ENCODE measurements around the gene ITGA1. TPM values are rescaled to one million over a fixed set of nuclear protein-coding genes. Genes with fewer than 3 reads are reported as not detected.

ITGA1 gene
- polyA plus RNA-seq, 1 experiment = 148 TPM

- H3K4me3 ChIP-seq (ENCODE audit: low read depth, low read length) = no peak overlapping the region
- H3K27ac ChIP-seq (ENCODE audit: low read depth, low read length) = no peak overlapping the region
- DNase-seq (ENCODE audit: low read depth, low spot score) = no peak
- ChIA-PET POLR2A (no interaction called here), CTCF (no interaction called here)
- H3K27me3 ChIP-seq (ENCODE audit: control insufficient read depth, insufficient read depth, low read length) = no peaks in the 10 kb centered on the region
- H3K9me3 ChIP-seq (ENCODE audit: control insufficient read depth, insufficient read depth, low read length) = no peaks in the 10 kb centered on the region
- no peak for TF ChIP-seq CTCF (IDR thresholded peaks at IDR 0.05; ENCODE audit: low read depth, low read length)
Observed at GRCh38 chr5:52849544-52849943, 61.8 kb downstream of the ITGA1 start.

- peak overlapping the region; percentile 53 for H3K27ac ChIP-seq (ENCODE audit: low read depth, low read length)
- ChIA-PET CTCF (no interaction called here), POLR2A (interaction anchor here (1.2 kb wide), 1 partner anchor 54 kb away, joined by 4 read pairs; no protein-coding TSS in a partner anchor)
- H3K9me3 ChIP-seq (ENCODE audit: control insufficient read depth, insufficient read depth, low read length) = no peaks in the 10 kb centered on the region
- no peaks in the 10 kb centered on the region for H3K27me3 ChIP-seq (ENCODE audit: control insufficient read depth, insufficient read depth, low read length)
- H3K4me3 ChIP-seq (ENCODE audit: low read depth, low read length) = no peak overlapping the region
- peak; percentile 10; the same call in 1 of the 2 replicates for TF ChIP-seq CTCF (IDR thresholded peaks at IDR 0.05; ENCODE audit: low read depth, low read length)
- DNase-seq (ENCODE audit: low read depth, low spot score) = no peak
Observed at GRCh38 chr5:52853650-52854049, 65.9 kb downstream of the ITGA1 start.

GRCh38 chr5:52854301-52854700, 66.6 kb downstream of the ITGA1 start:
- CTCF ChIA-PET = no interaction called here
- POLR2A ChIA-PET = no interaction called here
- H3K9me3 ChIP-seq (ENCODE audit: control insufficient read depth, insufficient read depth, low read length) = no peaks in the 10 kb centered on the region
- H3K27me3 ChIP-seq (ENCODE audit: control insufficient read depth, insufficient read depth, low read length) = no peaks in the 10 kb centered on the region
- no peak for TF ChIP-seq CTCF (IDR thresholded peaks at IDR 0.05; ENCODE audit: low read depth, low read length)
- H3K4me3 ChIP-seq (ENCODE audit: low read depth, low read length) = no peak overlapping the region
- no peak for DNase-seq (ENCODE audit: low read depth, low spot score)
- no peak overlapping the region for H3K27ac ChIP-seq (ENCODE audit: low read depth, low read length)

GRCh38 chr5:52854949-52855348, 67.2 kb downstream of the ITGA1 start:
- CTCF ChIA-PET = no interaction called here
- POLR2A ChIA-PET = no interaction called here
- H3K27ac ChIP-seq (ENCODE audit: low read depth, low read length) = no peak overlapping the region
- H3K4me3 ChIP-seq (ENCODE audit: low read depth, low read length) = no peak overlapping the region
- H3K9me3 ChIP-seq (ENCODE audit: control insufficient read depth, insufficient read depth, low read length) = no peaks in the 10 kb centered on the region
- H3K27me3 ChIP-seq (ENCODE audit: control insufficient read depth, insufficient read depth, low read length) = no peaks in the 10 kb centered on the region
- DNase-seq (ENCODE audit: low read depth, low spot score) = no peak
- TF ChIP-seq CTCF (IDR thresholded peaks at IDR 0.05; ENCODE audit: low read depth, low read length) = no peak

- ChIA-PET CTCF (interaction anchor here (0.7 kb wide), 1 partner anchor 59 kb away, joined by 4 read pairs; no protein-coding TSS in a partner anchor), POLR2A (interaction anchor here (0.7 to 1.2 kb wide), 4 partner anchors 9 to 49 kb away, joined by 5 to 6 read pairs (median 6); no protein-coding TSS in a partner anchor)
- DNase-seq (ENCODE audit: low read depth, low spot score) = no peak
Observed at GRCh38 chr5:52856564-52856963, 68.8 kb downstream of the ITGA1 start.

More at GRCh38 chr5:52856564-52856963, 68.8 kb downstream of the ITGA1 start:
- H3K27ac ChIP-seq (ENCODE audit: low read depth, low read length) = peak overlapping the region; percentile 43
- no peak overlapping the region for H3K4me3 ChIP-seq (ENCODE audit: low read depth, low read length)
- no peaks in the 10 kb centered on the region for H3K27me3 ChIP-seq (ENCODE audit: control insufficient read depth, insufficient read depth, low read length)
- TF ChIP-seq CTCF (IDR thresholded peaks at IDR 0.05; ENCODE audit: low read depth, low read length) = no peak
- no peaks in the 10 kb centered on the region for H3K9me3 ChIP-seq (ENCODE audit: control insufficient read depth, insufficient read depth, low read length)
